Stimulated activated CD4-positive, alpha-beta T cell treated with anti-CD3 and anti-CD28 coated beads, Interleukin-12 subunit alpha, Interleukin-12 subunit beta, amount 100 ng/mL, for 24 hours (primary cell): ENCODE measurements around the gene PDK1.
A peak's percentile ranks its signal among the peaks of the same experiment; 100 is the strongest.
"Not testable (repeated sequence)": the region's sequence is repeated elsewhere in the genome, so short reads cannot be mapped to it uniquely, and the experiment has no call there.

Experiments used
- DNase-seq, 2 experiments: peaks; one replicate each; pipeline ENCODE4 v3.0.0-alpha.2; 2020; ENCODE audit warnings: low read depth in 2 of 2

The PDK1 gene

DNA sequence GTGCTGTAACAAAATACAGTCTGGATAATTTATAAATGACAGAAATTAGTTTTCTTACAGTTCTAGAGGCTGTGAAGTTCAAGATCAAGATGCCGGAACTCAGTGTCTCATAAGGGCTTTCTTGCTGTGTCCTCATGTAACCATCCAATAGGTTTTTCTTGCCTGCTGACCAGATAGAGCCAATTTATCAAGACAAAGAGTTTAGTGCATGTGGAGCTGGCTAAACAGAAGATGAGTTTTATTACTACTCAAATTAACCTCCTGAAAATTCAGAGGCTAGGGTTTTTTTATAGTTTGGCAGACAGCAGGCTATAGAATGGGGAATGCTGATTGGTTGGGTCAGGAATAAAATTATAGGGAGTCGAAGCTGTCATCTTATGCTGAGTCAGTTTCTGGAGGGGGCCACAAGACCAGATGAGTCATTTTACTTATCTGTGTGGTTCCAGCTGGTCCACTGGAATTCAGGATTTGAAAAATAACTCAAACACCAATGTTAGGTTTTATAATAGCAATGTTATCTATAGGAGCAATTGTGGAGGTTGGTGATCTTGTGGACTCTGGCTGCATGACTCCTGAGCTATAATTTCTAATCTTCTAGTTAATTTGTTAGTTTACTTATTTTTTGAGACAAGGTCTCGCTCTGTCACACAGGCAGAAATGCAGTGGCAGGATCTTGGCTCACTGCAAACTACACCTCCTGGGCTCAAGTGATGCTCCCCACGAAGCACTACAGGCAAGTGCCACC lies 3.2 kb upstream of the PDK1 start:
- no peak for DNase-seq

DNA sequence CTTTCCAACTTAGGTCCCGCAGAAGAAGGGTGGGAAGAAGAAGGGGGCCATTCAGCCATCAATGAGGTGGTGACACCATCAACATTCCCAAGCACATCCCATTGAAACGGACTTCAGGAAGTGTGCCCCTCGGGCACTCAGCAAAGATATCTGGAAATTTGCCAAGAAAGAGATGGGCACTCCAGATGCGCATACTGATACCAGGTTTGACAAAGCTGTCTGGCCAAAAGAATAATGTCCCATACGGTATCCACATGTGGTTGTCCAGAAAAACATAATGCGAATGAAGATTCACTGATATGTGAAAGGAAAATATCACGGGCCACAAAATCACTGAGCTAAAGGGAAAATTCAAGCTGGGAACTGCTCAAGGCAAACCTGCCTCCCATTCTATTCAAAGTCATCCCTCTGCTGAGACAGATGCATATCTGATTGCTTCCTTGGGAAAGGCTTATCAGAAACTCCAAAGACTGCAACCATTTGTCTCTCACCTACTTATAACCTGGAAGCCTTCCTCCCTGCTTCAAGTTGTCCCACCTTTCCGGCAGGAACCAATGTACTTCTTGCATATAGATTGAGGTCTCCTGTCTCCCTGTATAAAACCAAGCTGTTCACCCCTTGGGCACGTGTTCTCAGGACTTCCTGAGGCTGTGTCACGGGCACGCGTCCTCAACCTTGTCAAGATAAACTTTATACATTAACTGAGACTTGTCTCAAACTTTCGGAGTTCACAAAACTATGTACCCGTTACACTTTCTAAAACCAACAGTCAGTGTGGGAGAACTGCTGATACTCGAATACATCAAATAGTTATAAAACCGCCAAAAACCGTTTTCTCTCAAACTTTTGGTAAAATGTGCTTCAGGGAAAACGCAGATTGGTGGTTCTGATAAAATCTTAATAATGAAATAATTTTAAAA lies 1.3 kb upstream of the PDK1 start:
- DNase-seq: no peak

DNA sequence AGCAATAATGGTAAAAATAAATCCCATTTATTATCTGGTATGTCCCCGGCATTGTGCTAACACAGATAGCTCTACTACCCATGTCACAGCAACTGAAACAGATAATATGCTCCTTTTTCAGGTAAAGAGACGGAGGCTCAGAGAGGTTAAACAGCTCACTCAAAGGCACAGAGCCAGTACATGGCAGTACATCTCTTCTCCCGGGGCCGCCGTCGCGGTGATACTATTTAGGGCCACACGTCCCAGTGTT lies 693 bp upstream of the PDK1 start:
- no peak for DNase-seq

DNA sequence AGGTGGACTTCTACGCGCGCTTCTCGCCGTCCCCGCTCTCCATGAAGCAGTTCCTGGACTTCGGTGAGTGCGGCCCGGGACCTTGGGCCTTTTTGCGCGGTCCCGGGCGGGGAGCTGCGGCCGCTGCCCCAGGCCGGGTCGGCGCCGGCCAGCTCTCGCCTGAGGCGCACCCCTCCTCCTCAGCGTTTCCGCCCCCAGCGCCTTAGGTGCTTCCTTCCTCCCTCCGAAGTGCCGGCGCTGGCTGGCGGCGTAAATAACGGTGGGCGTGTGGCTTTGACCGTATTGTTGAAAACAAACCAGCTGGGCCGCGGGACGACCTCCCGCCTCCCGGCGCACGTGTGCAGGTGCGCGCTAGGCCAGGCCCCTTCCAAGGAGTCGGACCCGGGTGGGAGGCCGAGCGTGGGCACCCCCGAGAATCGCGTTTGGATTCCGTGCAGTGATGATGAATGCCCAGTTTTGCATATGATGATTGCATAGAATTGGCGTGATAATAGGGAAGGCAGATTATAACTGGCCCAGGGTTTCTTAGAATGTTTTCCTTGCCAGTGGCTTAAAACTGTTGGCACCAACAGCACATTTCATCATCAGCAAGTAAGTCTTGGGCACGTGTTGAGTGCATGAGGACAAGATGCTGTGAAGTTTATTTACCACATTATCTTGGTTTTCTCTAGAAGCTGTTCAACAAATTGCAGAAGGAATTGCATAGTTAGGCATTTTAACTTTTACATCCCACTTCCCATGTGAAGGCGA lies 569 bp downstream of the PDK1 start:
- DNase-seq: peak; percentile 38 to 60

DNA sequence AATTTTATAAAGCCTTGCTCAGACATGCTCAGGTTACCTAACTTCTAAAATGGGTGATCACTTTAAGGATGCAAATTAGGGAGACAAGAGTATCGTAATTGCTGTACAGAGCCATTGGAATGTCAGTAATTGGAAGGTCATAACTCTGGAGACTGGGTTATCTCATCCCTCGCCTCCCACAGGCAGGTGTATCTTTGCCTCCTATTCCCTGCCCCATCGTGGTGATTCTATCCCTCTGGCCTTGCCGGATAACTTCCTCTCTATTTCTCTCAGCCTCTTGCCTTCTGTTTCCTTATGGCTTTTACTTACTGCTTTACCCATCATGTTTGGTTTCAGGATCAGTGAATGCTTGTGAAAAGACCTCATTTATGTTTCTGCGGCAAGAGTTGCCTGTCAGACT lies 2.5 kb downstream of the PDK1 start:
- DNase-seq: no peak

DNA sequence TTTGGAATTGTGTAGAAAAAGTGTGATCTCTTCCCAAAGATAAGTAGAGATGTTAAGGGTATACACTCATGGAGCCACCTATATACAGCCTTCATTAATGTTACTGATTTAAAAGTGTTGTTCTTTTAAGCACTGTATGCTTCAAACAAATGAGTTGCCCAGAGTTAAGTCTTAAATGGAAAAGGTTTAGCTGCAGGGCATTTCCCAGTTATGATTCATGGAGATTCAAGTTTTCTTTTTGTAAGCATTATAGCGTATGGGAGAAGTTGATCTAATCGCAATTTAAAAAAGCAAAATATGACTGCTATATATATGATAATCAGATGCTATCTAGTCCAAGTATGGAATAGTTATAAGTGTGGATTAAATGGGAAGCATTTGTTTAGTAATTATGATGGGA lies 4.8 kb downstream of the PDK1 start:
- DNase-seq: no peak

DNA sequence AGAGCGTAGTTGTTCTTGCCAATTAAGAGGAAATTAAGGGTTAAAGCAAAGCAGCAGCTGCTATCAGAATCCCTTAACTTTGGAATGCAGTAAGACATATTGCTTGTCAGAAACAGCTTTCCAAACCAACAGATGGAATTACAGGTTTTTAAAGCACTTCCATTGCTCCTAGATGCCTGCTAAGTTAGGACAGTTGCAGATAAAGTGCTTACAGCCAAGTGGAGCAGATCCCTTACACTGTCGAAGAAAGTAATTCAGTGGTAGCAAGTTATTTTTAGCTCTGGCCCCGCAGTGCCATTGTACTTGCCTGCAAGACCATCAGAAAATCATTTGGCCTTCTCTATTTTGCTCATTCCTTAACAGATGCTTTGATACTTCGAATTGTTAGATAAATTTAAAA lies 5.4 kb downstream of the PDK1 start:
- no peak for DNase-seq

DNA sequence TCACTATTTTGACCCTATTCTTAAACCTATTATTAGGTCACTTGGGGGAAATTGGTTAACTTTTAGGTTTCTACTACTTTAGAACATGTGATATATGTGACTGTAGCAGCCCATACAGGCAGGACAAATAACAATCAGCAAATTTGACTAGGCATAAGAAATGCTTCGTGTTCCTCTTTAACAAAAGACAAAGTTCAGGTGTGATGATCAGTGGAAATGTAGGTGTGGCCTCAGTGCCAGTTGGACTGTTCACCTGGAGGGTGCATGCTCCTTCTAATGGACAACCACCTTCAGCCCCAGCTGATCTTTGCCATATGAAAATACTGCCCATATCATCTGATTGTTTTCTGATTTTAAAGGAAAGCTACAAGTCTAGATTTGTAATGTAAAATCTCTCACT lies 6.4 kb downstream of the PDK1 start:
- no peak for DNase-seq

DNA sequence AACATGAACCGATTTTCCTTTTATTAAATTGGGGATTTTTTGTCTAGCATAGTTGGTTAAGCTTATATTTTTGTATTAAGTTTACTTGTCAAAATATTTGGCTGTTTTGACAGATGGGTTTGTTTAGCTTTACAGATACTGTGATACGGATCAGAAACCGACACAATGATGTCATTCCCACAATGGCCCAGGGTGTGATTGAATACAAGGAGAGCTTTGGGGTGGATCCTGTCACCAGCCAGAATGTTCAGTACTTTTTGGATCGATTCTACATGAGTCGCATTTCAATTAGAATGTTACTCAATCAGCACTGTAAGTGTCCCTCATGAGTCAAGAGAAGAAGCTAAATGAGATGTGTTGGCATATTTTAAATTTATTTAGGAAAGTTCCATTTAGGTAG lies 8.5 kb downstream of the PDK1 start:
- DNase-seq: no peak

DNA sequence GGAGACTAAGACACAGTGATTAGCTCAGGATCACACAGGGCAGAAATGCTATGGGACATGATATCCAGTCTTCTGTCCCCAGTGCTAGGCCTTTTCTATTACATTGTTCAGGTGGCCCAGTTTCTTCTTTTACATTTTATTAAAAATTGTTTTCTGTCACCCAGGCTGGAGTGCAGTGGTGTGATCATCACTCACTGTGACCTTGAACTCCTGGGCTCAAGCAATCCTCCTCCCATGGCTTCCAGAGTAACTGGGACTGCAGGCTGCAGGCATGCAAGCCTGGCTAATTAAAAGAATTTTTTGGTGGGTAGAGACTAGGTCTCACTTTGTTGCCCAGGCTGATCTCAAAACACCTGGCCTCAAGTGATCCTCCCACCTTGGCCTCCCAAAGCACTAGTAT lies 15.4 kb downstream of the PDK1 start:
- no peak for DNase-seq

DNA sequence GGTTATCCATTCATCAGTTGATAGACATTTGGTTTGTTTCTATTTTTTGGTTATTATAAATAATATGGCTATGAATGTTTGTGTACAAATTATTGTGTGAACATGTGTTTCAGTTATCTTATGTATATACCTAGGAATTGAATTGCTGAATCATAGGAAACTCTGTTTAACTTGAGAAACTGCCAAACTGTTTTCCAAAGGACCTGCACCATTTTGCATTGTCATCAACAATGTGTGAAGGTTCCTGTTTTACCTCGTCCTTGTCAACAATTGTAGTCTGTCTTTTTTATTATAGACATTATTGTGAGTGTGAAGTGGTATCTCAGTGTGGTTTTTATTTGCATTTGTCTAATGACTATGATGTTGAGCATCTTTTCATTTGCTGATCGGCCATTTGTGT lies 17.1 kb downstream of the PDK1 start:
- DNase-seq: no peak

DNA sequence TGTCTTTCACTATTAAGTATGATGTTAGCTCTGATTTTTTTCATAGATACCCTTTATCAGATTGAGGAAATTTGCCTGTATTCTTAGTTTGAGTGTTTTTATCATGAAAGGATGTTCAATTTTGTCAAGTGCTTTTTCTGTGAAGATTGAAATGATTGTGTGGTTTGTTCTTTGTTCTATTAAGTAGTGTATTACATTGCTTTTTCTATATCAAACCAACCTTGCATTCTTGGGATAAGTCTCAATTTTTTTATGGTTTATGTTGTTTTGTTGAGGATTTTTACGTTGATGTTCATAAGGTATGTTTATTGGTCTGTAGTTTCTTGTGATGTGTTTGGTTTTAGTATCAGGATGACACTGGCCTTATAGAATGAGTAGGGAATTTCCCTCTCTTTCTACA lies 19.1 kb downstream of the PDK1 start:
- no peak for DNase-seq

DNA sequence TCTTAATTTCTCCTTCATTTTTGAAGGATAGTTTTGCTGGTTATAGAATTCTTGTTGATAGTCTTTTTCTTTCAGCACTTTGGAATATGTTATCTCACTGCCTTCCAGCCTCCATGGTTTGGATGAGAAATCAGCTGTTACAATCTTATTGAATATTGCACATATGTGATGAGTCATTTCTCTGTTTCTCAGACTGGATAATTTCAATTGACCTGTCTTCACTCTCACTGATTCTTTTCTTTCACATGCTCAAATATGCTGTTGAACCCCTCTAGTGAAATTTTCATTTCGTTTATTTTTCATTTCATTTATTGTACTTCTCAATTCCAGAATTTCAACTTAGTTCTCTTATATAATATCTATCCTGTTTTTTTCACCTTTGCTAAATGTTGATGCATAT lies 22.2 kb downstream of the PDK1 start:
- DNase-seq: no peak

DNA sequence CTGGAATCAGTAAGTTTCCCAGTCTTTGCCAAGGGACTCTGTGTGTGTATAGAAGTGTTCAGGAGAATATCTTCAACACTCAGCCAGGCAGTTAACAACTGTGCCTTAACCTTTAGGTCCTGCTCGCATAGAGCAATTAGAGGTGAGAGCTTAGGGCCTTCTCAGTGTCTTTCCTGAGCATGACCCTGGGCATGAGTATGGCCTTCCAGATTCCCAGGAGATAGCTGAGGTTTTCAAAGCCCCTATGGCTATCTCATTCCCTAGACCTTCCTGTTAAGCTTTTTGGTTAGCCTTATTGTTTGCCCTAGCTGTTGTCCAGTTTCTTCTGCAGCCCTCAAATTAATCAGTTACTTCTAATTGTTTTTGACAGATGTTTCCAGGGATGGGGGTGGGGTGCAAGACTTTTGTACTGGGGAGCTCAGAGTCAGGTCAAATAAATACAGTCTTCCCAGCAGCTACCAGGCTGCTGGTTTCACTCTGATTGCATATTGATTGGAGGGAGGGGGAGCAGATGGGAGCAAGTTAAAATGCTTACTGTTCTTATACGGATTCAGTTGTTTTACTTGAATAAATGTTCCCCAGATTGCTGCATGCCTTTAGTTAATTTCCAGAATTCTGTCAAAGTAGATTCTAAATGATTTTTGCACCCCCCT lies 23.1 kb downstream of the PDK1 start:
- no peak for DNase-seq

DNA sequence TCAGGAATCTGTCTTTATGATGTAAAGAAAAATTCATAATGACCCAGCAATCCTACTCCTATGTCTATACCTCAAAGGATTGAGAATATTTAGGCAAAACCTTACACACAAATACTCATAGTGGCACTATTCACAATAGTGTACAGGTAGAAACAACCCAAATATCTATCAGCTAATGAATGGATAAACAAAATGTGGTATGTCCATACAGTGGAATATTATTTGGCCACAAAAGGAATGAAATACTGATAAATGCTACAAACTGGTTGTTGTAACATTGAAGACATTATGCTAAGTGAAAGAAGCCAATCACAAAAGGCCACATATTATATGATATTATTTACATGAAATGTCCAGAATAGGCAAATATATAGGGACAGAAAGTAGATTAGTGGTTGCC lies 24.7 kb downstream of the PDK1 start:
- no peak for DNase-seq

DNA sequence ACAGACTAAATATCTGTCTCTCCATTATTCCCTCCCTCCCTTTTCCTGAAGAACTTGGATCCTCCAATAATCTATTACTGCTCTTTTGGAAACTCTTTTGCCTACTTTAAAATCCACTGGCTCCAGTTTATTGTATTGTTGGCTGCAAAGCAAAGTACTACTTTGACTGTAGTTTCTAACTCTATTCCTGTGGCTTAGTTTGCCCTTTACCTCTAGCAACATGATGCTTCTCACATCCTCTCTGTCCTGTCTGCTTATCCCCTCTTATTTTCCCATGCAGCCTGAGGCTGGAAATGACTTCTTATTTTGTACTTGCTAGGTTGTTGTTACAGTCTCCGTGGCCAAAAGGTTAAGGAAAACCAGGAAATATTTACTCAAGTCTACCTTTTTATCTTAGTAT lies 26.8 kb downstream of the PDK1 start:
- no peak for DNase-seq

DNA sequence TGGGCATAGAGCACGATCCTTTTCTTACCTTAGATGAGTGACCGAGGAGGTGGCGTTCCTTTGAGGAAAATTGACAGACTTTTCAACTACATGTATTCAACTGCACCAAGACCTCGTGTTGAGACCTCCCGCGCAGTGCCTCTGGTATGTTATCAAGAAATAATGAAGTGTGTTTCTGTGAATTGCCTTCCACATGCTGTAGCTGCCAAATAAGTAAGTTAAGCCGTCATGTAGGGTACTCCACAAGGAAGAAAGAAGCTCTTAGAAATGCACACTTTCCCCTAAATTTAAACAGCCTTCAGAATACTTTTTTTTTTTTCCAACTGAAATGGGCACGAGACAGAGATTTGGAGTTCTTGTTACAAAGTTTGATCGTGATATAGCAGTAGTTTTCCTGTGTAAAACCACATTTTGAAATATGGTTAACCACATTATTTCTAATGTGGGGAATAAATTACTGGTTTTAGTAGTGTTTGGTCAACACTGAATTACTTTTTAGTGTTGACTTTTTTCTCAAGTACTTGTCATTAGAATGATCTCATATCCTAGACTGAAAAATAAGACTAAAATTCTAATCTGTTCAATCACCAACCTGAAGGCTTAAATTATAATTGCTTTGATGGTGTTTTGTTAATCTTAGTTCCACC lies 30.5 kb downstream of the PDK1 start:
- DNase-seq: no peak

DNA sequence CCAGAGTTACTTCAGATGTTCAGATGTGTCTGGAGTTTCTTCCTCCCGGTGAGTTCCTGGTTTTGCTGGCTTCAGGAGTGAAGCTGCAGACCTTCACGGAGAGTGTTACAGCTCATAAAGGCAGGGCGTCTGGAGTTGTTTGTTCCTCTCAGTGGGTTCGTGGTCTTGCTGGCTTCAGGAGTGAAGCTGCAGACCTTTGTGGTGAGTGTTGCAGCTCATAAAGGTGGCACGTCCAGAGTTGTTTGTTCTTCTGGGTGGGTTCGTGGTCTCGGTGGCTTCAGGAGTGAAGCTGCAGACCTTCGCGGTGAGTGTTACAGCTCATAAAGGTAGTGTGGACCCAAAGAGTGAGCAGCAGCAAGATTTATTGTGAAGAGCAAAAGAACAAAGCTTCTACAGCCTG lies 31.3 kb downstream of the PDK1 start:
- not testable (repeated sequence) for DNase-seq

DNA sequence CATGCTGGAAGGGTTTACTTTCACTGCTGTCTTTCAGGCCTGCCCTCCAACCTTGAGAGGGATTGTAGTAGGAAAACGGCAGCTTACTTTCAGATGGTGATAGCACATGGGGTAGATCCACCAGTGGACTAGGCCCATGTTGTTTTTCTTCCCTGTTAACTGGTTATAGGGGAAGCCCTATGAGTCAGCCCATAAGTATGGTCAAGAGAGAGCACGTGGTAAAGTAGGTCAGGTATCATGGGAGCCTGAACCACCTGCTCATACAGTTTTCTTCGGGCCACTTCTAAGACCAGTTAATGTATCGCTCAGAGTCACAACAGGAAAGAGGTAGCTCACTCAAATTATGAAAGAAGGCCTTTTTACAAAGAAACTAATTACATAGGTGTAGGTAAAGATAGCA lies 33.0 kb downstream of the PDK1 start:
- no peak for DNase-seq

DNA sequence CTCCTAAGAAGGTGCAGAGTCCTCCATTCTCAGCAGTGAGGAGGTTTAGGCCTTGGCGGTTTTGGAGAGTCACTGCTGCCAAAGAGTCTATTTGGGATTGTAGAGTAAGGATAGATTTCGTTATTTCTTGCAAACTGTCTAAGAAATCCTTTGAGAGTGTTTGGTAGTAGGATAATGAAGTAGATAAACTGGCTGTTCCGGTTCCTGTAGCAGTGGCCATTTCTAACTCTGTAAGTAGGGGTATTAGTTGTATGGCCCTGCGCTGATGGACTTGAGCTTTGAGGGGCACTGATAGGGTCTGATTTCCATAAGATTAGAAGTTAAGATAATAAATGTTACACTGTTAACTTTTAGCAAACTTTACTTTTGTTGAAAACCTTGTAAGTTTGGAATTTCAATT lies 35.5 kb downstream of the PDK1 start:
- not testable (repeated sequence) for DNase-seq

DNA sequence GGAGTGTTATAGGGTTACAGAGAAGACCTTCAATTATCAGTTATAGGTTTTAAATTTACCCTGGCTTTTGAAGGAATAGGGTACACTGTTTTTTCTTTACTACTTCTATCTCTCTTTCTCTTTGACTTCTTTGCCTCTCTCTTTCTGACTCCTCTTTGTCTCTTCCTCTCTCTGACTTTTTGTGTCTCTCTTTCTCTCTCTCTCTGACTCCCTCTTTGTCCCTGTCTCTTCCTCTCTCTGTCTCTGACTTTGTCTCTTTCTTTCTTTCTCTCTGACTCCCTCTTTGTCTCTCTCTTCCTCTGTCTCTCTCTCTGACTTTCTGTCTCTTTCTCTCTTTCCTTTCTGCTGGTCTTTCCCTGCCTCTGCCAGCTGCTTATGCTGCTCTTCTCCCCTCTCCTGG lies 36.3 kb downstream of the PDK1 start:
- not testable (repeated sequence) for DNase-seq

DNA sequence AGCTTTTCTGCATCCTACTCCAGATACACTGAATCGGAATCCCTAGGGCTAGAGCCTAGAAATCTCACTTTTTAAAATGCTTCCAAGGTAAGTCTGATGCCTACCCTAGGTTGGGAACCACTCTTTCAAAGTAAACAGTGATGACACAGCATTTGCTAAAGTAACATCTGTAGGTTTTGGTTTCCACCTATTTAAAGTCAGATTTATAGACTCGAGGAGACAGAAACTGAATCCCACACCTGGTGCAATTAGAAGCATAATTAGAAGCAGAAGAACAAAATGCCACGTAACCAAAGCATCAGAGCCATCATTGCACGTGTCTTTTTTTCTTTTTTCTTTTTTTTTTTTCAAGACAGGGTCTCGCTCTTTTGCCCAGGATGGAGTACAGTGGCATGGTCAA lies 40.9 kb downstream of the PDK1 start:
- DNase-seq: no peak
